Measurements from ENCODE around the gene IDUA. TPM values are rescaled to one million over a fixed set of nuclear protein-coding genes. Genes with fewer than 3 reads are reported as not detected.

Gene IDUA
- total and polyA plus RNA-seq, 4 donors = 3.0 to 4.5 (median 3.8) TPM

GRCh38 chr4:955161-955921 lies 31.5 kb upstream of the IDUA start:
- Histone ChIP-seq H3K36me3 (ENCODE audit: control insufficient read depth in 4 of 4, insufficient read depth in 3 of 4, low read depth in 1 of 4, low read length in 3 of 4) (peaks cover 0 to 24% (median 5%) of the 10 kb centered on the region in 4 donors), H3K4me1 (ENCODE audit: control insufficient read depth in 4 of 4, insufficient read depth in 4 of 4, low read length in 3 of 4) (no peaks in the 10 kb centered on the region), H3K9me3 (ENCODE audit: control insufficient read depth in 4 of 4, low read length in 3 of 4) (no peaks in the 10 kb centered on the region), H3K27ac (ENCODE audit: low read depth in 1 of 2, low read length in 2 of 2) (no peak overlapping the region), H3K27me3 (ENCODE audit: control insufficient read depth in 4 of 4, insufficient read depth in 4 of 4, low read length in 3 of 4) (no peaks in the 10 kb centered on the region), H3K4me3 (ENCODE audit: low read depth in 1 of 3, low read length in 3 of 3) (no peak overlapping the region), H3K9ac (ENCODE audit: low read depth in 1 of 2, low read length in 2 of 2) (no peak overlapping the region)
- TF ChIP-seq SP1 (IDR thresholded peaks at IDR 0.05) = no peak
- no peak for TF ChIP-seq YY1 (IDR thresholded peaks at IDR 0.05)
- no peak for TF ChIP-seq MAX (IDR thresholded peaks at IDR 0.05)
- TF ChIP-seq RAD21 (IDR thresholded peaks at IDR 0.05) = no peak
- TF ChIP-seq HNF4G (IDR thresholded peaks at IDR 0.05) = no peak
- no peak for TF ChIP-seq EGR1 (IDR thresholded peaks at IDR 0.05; ENCODE audit: low read depth in 2 of 2)
- TF ChIP-seq RXRA (IDR thresholded peaks at IDR 0.05) = no peak
- no peak for TF ChIP-seq REST (IDR thresholded peaks at IDR 0.05)
- no peak for TF ChIP-seq JUND (IDR thresholded peaks at IDR 0.05)
- TF ChIP-seq ZBTB33 (IDR thresholded peaks at IDR 0.05) = no peak
- TF ChIP-seq NR2F2 (IDR thresholded peaks at IDR 0.05) = no peak
- no peak for TF ChIP-seq ATF3 (IDR thresholded peaks at IDR 0.05)
- no peak for TF ChIP-seq FOXA1 (IDR thresholded peaks at IDR 0.05)
- TF ChIP-seq HNF4A (conservative IDR thresholded peaks at IDR 0.05) = no peak
- no peak for TF ChIP-seq GABPA (IDR thresholded peaks at IDR 0.05 in 1 of 2, conservative IDR thresholded peaks at IDR 0.05 in 1 of 2)
- TF ChIP-seq TAF1 (conservative IDR thresholded peaks at IDR 0.05) = no peak
- no peak for TF ChIP-seq CTCF (IDR thresholded peaks at IDR 0.05; ENCODE audit: low read depth, low read length, missing input control)
- no peak for TF ChIP-seq FOXA2 (IDR thresholded peaks at IDR 0.05)
- 96% methylated on average over 33 of the region's 33 CpGs for WGBS
- no peak for DNase-seq (ENCODE audit: low spot score)

Measured in liver (tissue), 9 donors.